IPS-15b (cell line): Measurements from ENCODE around the gene IL21.
"Not testable (repeated sequence)": the region's sequence is repeated elsewhere in the genome, so short reads cannot be mapped to it uniquely, and the experiment has no call there.

Experiments used
- H3K27me3 ChIP-seq: one replicate; pipeline ENCODE4 v1.6.1; 2013; ENCODE audit warnings: low read length; ENCODE audit not compliant: control insufficient read depth, insufficient read depth
- H3K36me3 ChIP-seq: one replicate; pipeline ENCODE4 v1.6.1; 2013; ENCODE audit warnings: low read length; ENCODE audit not compliant: control insufficient read depth, insufficient read depth
- H3K4me1 ChIP-seq: one replicate; pipeline ENCODE4 v1.6.1; 2013; ENCODE audit warnings: mild to moderate bottlenecking, low read length; ENCODE audit not compliant: control insufficient read depth, insufficient read depth
- H3K4me3 ChIP-seq: one replicate; pipeline ENCODE4 v1.5.1; 2013; ENCODE audit warnings: low read depth, low read length
- H3K9ac ChIP-seq: one replicate; pipeline ENCODE4 v1.6.1; 2013; ENCODE audit warnings: low read depth, mild to moderate bottlenecking, low read length
- H3K9me3 ChIP-seq: one replicate; pipeline ENCODE4 v1.6.1; 2013; ENCODE audit warnings: mild to moderate bottlenecking, low read length; ENCODE audit not compliant: control insufficient read depth, insufficient read depth

Gene IL21

GRCh38 chr4:122658377-122658776 is 37.5 kb upstream of the IL21 start:
- no peaks in the 10 kb centered on the region for H3K36me3 ChIP-seq
- no peaks in the 10 kb centered on the region for H3K4me1 ChIP-seq
- H3K9ac ChIP-seq: no peak overlapping the region
- H3K4me3 ChIP-seq: no peak overlapping the region
- H3K9me3 ChIP-seq: no peaks in the 10 kb centered on the region
- H3K27me3 ChIP-seq: no peaks in the 10 kb centered on the region

- Histone ChIP-seq H3K4me1 (no peaks in the 10 kb centered on the region), H3K27me3 (no peaks in the 10 kb centered on the region), H3K4me3 (no peak overlapping the region), H3K36me3 (no peaks in the 10 kb centered on the region), H3K9me3 (no peaks in the 10 kb centered on the region), H3K9ac (no peak overlapping the region)
Observed at GRCh38 chr4:122657553-122657952, 36.7 kb upstream of the IL21 start.

GRCh38 chr4:122656583-122656982 is 35.7 kb upstream of the IL21 start:
- not testable (repeated sequence) for H3K36me3 ChIP-seq, H3K9me3 ChIP-seq, H3K4me1 ChIP-seq, H3K4me3 ChIP-seq, H3K9ac ChIP-seq, H3K27me3 ChIP-seq

- Histone ChIP-seq H3K27me3 (no peaks in the 10 kb centered on the region), H3K36me3 (no peaks in the 10 kb centered on the region), H3K4me3 (no peak overlapping the region), H3K9me3 (no peaks in the 10 kb centered on the region), H3K4me1 (no peaks in the 10 kb centered on the region), H3K9ac (no peak overlapping the region)
Observed at GRCh38 chr4:122652379-122652778, 31.5 kb upstream of the IL21 start.

- no peak overlapping the region for H3K4me3 ChIP-seq
- no peak overlapping the region for H3K9ac ChIP-seq
- no peaks in the 10 kb centered on the region for H3K36me3 ChIP-seq
- H3K9me3 ChIP-seq: no peaks in the 10 kb centered on the region
- no peaks in the 10 kb centered on the region for H3K4me1 ChIP-seq
- no peaks in the 10 kb centered on the region for H3K27me3 ChIP-seq
Observed at GRCh38 chr4:122650148-122650547, 29.3 kb upstream of the IL21 start.

GRCh38 chr4:122647656-122648055 is 26.8 kb upstream of the IL21 start:
- Histone ChIP-seq H3K4me3 (no peak overlapping the region), H3K9ac (no peak overlapping the region), H3K27me3 (no peaks in the 10 kb centered on the region), H3K9me3 (no peaks in the 10 kb centered on the region), H3K4me1 (no peaks in the 10 kb centered on the region), H3K36me3 (no peaks in the 10 kb centered on the region)

GRCh38 chr4:122643257-122643656 is 22.4 kb upstream of the IL21 start:
- no peaks in the 10 kb centered on the region for H3K36me3 ChIP-seq
- no peak overlapping the region for H3K4me3 ChIP-seq
- no peaks in the 10 kb centered on the region for H3K27me3 ChIP-seq
- no peaks in the 10 kb centered on the region for H3K9me3 ChIP-seq
- H3K9ac ChIP-seq: no peak overlapping the region
- no peaks in the 10 kb centered on the region for H3K4me1 ChIP-seq

- Histone ChIP-seq H3K36me3 (no peaks in the 10 kb centered on the region), H3K4me3 (no peak overlapping the region), H3K27me3 (no peaks in the 10 kb centered on the region), H3K9me3 (no peaks in the 10 kb centered on the region), H3K4me1 (no peaks in the 10 kb centered on the region), H3K9ac (no peak overlapping the region)
Observed at GRCh38 chr4:122639181-122639580, 18.3 kb upstream of the IL21 start.

- Histone ChIP-seq H3K4me1 (peaks cover 3% of the 10 kb centered on the region), H3K9me3 (no peaks in the 10 kb centered on the region), H3K27me3 (no peaks in the 10 kb centered on the region), H3K4me3 (no peak overlapping the region), H3K9ac (no peak overlapping the region), H3K36me3 (no peaks in the 10 kb centered on the region)
Observed at GRCh38 chr4:122636697-122637096, 15.8 kb upstream of the IL21 start.

GRCh38 chr4:122635205-122635604 is 14.3 kb upstream of the IL21 start:
- peaks cover 3% of the 10 kb centered on the region for H3K4me1 ChIP-seq
- no peaks in the 10 kb centered on the region for H3K36me3 ChIP-seq
- no peak overlapping the region for H3K4me3 ChIP-seq
- no peaks in the 10 kb centered on the region for H3K9me3 ChIP-seq
- H3K9ac ChIP-seq: no peak overlapping the region
- no peaks in the 10 kb centered on the region for H3K27me3 ChIP-seq

- Histone ChIP-seq H3K9me3 (no peaks in the 10 kb centered on the region), H3K27me3 (no peaks in the 10 kb centered on the region), H3K4me1 (peaks cover 3% of the 10 kb centered on the region), H3K9ac (no peak overlapping the region), H3K36me3 (no peaks in the 10 kb centered on the region), H3K4me3 (no peak overlapping the region)
Observed at GRCh38 chr4:122633211-122633610, 12.3 kb upstream of the IL21 start.

GRCh38 chr4:122632396-122633143 is 11.7 kb upstream of the IL21 start:
- H3K27me3 ChIP-seq: no peaks in the 10 kb centered on the region
- H3K36me3 ChIP-seq: no peaks in the 10 kb centered on the region
- H3K4me1 ChIP-seq: peaks cover 3% of the 10 kb centered on the region
- no peak overlapping the region for H3K4me3 ChIP-seq
- no peak overlapping the region for H3K9ac ChIP-seq
- H3K9me3 ChIP-seq: no peaks in the 10 kb centered on the region
